Measurements from ENCODE around the gene TTC31. TPM values are rescaled to one million over a fixed set of nuclear protein-coding genes. Genes with fewer than 3 reads are reported as not detected.

The TTC31 gene
- total RNA-seq, 4 donors from 2014 or later = 18.4 to 26.1 (median 21.9) TPM

GRCh38 chr2:74513605-74514367 lies 30.9 kb downstream of the TTC31 start:
- intact Hi-C loops (cut with DNase I; ENCODE audit: low total_unique reads) = no loop called here
- TF ChIP-seq, protein P1, sequence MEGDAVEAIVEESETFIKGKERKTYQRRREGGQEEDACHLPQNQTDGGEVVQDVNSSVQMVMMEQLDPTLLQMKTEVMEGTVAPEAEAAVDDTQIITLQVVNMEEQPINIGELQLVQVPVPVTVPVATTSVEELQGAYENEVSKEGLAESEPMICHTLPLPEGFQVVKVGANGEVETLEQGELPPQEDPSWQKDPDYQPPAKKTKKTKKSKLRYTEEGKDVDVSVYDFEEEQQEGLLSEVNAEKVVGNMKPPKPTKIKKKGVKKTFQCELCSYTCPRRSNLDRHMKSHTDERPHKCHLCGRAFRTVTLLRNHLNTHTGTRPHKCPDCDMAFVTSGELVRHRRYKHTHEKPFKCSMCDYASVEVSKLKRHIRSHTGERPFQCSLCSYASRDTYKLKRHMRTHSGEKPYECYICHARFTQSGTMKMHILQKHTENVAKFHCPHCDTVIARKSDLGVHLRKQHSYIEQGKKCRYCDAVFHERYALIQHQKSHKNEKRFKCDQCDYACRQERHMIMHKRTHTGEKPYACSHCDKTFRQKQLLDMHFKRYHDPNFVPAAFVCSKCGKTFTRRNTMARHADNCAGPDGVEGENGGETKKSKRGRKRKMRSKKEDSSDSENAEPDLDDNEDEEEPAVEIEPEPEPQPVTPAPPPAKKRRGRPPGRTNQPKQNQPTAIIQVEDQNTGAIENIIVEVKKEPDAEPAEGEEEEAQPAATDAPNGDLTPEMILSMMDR (IDR thresholded peaks at IDR 0.05) = no peak
- TF ChIP-seq POLR2A (IDR thresholded peaks at IDR 0.05) = no peak
- DNase-seq (ENCODE audit: low spot score in 2 of 2) = no peak
- H3K4me3 ChIP-seq (ENCODE audit: low read depth, poor library complexity, severe bottlenecking) = no peak overlapping the region
- WGBS, 2 donors = 6 to 8% methylated on average over 41 to 52 of the region's 52 CpGs

- no peak within 1 kb of the TSS for H3K4me3 ChIP-seq (ENCODE audit: low read depth, poor library complexity, severe bottlenecking)
- DNase-seq (ENCODE audit: low spot score in 2 of 2) = no peak
- intact Hi-C loops (cut with DNase I; ENCODE audit: low total_unique reads) = no loop called here
- TF ChIP-seq, protein P1 (IDR thresholded peaks at IDR 0.05) = no peak
- no peak for TF ChIP-seq POLR2A (IDR thresholded peaks at IDR 0.05)
- WGBS, 2 donors = 3 to 4% methylated on average over 64 to 71 of the region's 82 CpGs
Measured at GRCh38 chr2:74514368-74515270, 31.7 kb downstream of the TTC31 start, which contains the start of gene TLX2. TLX2 (plus strand) TSS chr2:74514450; CDS start chr2:74514807, 357 bp downstream.

- peak overlapping the region; percentile 1 for H3K4me3 ChIP-seq (ENCODE audit: low read depth, poor library complexity, severe bottlenecking)
- TF ChIP-seq, protein P1 (IDR thresholded peaks at IDR 0.05) = no peak
- no peak for TF ChIP-seq POLR2A (IDR thresholded peaks at IDR 0.05)
- intact Hi-C loops (cut with DNase I; ENCODE audit: low total_unique reads) = no loop called here
- WGBS, 2 donors = 8 to 10% methylated on average over 23 to 42 of the region's 60 CpGs
- DNase-seq (ENCODE audit: low spot score in 2 of 2) = no peak
Measured at GRCh38 chr2:74515271-74515980, 32.5 kb downstream of the TTC31 start.

DNA sequence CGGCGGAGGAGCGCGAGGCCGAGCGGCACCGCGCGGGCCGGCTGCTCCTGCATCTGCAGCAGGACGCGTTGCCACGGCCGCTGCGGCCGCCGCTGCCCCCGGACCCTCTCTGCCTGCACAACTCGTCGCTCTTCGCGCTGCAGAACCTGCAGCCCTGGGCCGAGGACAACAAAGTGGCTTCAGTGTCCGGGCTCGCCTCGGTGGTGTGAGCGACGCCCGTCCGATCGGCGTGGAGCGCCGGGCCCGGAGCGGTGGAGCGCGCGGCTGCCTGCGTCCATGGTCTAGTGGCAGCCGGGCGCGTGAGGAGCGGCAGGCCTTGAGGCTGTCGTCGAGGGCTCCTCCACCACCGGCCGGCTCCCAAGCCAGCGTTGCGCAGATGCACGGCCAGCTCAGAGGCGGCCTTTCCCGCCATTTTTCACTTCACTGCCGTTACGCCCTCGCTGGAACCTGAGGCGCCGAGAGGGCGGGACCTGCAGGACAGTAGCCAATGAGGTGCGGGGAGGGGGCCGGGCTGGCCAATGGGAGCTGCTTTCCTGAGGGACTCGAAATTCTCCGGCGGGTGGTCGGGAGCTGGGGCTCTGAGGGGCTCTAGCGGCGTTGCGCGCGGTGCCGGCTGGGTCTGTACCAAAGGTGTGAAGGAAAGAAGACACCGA lies 33.2 kb downstream of the TTC31 start:
- H3K4me3 ChIP-seq (ENCODE audit: low read depth, poor library complexity, severe bottlenecking) = peak overlapping the region; percentile 1
- intact Hi-C loops (cut with DNase I; ENCODE audit: low total_unique reads) = no loop called here
- DNase-seq (ENCODE audit: low spot score in 2 of 2) = no peak
- 4 to 10% methylated on average over 17 to 31 of the region's 72 CpGs for WGBS, 2 donors
- TF ChIP-seq POLR2A (IDR thresholded peaks at IDR 0.05) = no peak
- TF ChIP-seq, protein P1 (IDR thresholded peaks at IDR 0.05) = no peak

DNA sequence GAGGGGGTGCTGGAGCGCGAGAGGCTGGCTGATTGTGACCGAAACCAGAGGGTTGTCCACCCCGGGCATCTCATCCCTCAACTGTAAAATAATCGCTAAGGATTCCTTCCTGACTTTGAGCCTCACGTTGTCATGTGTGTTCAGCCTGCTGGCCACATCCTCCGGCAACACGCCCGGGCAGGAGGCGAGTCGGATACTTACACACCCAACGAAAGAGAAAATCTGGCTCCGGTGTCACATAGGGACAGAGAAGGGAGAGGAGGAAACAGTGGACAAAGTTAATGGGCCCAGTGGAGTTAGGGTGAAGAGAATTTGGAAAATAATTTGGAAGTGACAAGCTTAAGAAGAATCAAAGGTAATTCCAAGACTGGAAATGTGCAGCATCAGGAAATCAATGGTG lies 33.8 kb downstream of the TTC31 start:
- intact Hi-C loops (cut with DNase I; ENCODE audit: low total_unique reads) = no loop called here
- TF ChIP-seq, protein P1 (IDR thresholded peaks at IDR 0.05) = no peak
- TF ChIP-seq POLR2A (IDR thresholded peaks at IDR 0.05) = no peak
- H3K4me3 ChIP-seq (ENCODE audit: low read depth, poor library complexity, severe bottlenecking) = no peak overlapping the region
- no peak for DNase-seq (ENCODE audit: low spot score in 2 of 2)
- 50 to 52% methylated on average over 13 of the region's 13 CpGs for WGBS, 2 donors

All from lower leg skin (tissue), 4 donors.